Fibroblast of mammary gland (primary cell): Measurements from ENCODE around the gene INPP5A.

Experiments used
- DNase-seq: peaks from one replicate; pipeline ENCODE4 v3.0.0-alpha.2; 2010; ENCODE audit warnings: low read depth
- H3K4me3 ChIP-seq: 2 replicates; pipeline ENCODE4 v1.5.1; 2011; ENCODE audit warnings: low read depth, mild to moderate bottlenecking, low read length, moderate library complexity; ENCODE audit not compliant: control insufficient read depth
- TF ChIP-seq, protein P1 (sequence below): conservative IDR thresholded peaks from 2 replicates; pipeline ENCODE4 v1.5.1; 2011; ENCODE audit warnings: low read depth, low read length, inconsistent platforms; ENCODE audit not compliant: control insufficient read depth, insufficient read depth

Gene INPP5A

GRCh38 chr10:132493246-132493755, 44.3 kb upstream of the INPP5A start:
- DNase-seq, result no peak
- TF ChIP-seq, protein P1, sequence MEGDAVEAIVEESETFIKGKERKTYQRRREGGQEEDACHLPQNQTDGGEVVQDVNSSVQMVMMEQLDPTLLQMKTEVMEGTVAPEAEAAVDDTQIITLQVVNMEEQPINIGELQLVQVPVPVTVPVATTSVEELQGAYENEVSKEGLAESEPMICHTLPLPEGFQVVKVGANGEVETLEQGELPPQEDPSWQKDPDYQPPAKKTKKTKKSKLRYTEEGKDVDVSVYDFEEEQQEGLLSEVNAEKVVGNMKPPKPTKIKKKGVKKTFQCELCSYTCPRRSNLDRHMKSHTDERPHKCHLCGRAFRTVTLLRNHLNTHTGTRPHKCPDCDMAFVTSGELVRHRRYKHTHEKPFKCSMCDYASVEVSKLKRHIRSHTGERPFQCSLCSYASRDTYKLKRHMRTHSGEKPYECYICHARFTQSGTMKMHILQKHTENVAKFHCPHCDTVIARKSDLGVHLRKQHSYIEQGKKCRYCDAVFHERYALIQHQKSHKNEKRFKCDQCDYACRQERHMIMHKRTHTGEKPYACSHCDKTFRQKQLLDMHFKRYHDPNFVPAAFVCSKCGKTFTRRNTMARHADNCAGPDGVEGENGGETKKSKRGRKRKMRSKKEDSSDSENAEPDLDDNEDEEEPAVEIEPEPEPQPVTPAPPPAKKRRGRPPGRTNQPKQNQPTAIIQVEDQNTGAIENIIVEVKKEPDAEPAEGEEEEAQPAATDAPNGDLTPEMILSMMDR, result no peak
- no peak overlapping the region for H3K4me3 ChIP-seq

GRCh38 chr10:132493756-132494290, 43.8 kb upstream of the INPP5A start:
- TF ChIP-seq, protein P1, result no peak
- no peak for DNase-seq
- H3K4me3 ChIP-seq, result no peak overlapping the region

- no peak overlapping the region for H3K4me3 ChIP-seq
- DNase-seq, result no peak
- TF ChIP-seq, protein P1, result no peak
These were observed 42.5 kb upstream of the INPP5A start for GRCh38 chr10:132494866-132495630.

- DNase-seq, result no peak
- TF ChIP-seq, protein P1, result no peak
- no peak overlapping the region for H3K4me3 ChIP-seq
These were observed 41.1 kb upstream of the INPP5A start for GRCh38 chr10:132496360-132497062.

- DNase-seq, result no peak
- no peak overlapping the region for H3K4me3 ChIP-seq
- TF ChIP-seq, protein P1, result no peak
These were observed 40.4 kb upstream of the INPP5A start for GRCh38 chr10:132497063-132497680.

- no peak for DNase-seq
- TF ChIP-seq, protein P1, result no peak
- H3K4me3 ChIP-seq, result no peak overlapping the region
These were observed 39.6 kb upstream of the INPP5A start for GRCh38 chr10:132497861-132498561.
